GM12875 (cell line): ENCODE data around the gene ITGA11.

ENCODE experiments used
- H3K4me3 ChIP-seq: one replicate; pipeline ENCODE4 v1.5.1; 2011; ENCODE audit warnings: low read depth, low read length, control low read depth
- TF ChIP-seq, protein P1 (sequence below): IDR thresholded peaks from 2 replicates; pipeline ENCODE4 v1.5.1; 2011; ENCODE audit warnings: low read depth, mild to moderate bottlenecking, control low read depth, inconsistent platforms, low read length, moderate library complexity, borderline replicate concordance; ENCODE audit not compliant: insufficient read depth

The ITGA11 gene

DNA sequence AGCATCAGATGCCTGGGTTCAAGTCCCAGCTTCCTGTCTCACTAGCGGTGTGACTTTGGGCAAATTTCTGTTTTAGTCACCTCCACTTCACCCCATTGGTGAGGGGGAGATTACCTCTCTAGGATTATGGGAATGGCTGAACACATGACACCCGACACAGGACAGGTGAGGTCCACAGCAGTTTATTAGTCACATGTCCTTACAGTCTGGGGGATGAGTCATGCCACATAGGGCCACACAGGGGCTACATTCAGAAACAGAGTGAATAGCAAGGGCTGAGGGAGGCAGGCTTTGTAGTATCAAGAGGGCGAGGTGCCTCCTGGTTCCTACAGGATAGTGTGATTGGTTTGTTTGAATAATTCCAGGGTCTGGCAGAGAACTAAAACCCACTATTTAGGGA, 15.2 kb upstream of the ITGA11 start:
- H3K4me3 ChIP-seq = no peak overlapping the region
- TF ChIP-seq, protein P1, sequence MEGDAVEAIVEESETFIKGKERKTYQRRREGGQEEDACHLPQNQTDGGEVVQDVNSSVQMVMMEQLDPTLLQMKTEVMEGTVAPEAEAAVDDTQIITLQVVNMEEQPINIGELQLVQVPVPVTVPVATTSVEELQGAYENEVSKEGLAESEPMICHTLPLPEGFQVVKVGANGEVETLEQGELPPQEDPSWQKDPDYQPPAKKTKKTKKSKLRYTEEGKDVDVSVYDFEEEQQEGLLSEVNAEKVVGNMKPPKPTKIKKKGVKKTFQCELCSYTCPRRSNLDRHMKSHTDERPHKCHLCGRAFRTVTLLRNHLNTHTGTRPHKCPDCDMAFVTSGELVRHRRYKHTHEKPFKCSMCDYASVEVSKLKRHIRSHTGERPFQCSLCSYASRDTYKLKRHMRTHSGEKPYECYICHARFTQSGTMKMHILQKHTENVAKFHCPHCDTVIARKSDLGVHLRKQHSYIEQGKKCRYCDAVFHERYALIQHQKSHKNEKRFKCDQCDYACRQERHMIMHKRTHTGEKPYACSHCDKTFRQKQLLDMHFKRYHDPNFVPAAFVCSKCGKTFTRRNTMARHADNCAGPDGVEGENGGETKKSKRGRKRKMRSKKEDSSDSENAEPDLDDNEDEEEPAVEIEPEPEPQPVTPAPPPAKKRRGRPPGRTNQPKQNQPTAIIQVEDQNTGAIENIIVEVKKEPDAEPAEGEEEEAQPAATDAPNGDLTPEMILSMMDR = no peak

DNA sequence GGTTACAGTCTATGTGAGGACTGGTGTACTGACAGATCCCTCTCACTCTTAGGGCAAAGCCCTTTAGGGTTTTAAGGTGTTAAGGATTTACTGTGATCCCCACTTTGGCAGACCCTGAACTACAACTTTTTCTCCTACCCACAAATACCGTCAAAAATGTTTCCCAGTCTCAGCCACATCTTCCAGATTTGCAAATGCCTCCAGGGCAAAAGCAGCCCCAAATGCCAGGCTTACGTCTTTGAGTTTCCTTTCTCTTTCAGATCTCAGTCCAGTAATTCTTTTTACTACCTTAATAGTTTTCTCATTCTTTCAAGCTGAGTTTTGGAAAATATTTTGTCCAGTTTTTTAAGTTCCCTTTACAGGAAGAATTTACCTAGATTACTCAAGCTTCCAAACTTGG, 13.4 kb upstream of the ITGA11 start:
- TF ChIP-seq, protein P1 = no peak
- no peak overlapping the region for H3K4me3 ChIP-seq

DNA sequence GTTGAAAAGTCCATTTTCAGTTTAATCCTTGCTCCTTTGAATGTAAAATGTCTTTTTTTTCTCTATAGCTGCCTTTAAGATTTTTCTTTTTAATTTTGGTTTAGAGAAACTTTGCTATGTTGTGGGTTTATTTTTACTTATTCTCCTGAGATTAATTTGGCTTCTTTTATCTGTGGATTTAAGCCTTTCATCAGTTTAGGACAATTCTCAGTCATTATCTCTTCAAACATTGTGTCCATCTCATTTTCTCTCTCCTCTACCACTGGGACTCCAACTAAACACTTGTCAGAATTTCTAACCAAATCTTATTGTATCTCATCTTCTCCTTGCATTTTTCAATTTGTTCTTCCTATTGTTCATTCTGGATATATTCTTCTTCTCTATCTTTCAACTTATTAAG, 12.4 kb upstream of the ITGA11 start:
- TF ChIP-seq, protein P1 = no peak
- H3K4me3 ChIP-seq = no peak overlapping the region

DNA sequence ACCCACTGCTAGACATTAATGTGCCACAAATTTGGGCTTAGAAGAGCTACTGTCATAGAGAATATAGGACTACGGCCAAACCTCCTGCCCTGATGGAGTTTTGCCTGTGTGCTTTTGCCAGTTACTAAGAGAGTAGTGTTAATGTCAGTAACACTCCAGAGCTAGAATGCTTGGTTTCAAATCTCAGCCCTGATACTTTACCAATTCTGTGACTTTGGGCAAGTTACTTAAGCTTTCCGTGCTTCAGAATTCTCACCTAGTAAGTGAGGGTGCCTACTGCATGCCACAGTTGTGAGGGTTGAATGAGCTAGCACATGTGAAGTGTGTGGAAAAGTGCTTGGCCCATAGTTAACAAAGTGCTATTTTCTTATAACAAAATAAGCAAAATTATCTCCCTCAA, 10.9 kb upstream of the ITGA11 start:
- TF ChIP-seq, protein P1 = no peak
- no peak overlapping the region for H3K4me3 ChIP-seq

DNA sequence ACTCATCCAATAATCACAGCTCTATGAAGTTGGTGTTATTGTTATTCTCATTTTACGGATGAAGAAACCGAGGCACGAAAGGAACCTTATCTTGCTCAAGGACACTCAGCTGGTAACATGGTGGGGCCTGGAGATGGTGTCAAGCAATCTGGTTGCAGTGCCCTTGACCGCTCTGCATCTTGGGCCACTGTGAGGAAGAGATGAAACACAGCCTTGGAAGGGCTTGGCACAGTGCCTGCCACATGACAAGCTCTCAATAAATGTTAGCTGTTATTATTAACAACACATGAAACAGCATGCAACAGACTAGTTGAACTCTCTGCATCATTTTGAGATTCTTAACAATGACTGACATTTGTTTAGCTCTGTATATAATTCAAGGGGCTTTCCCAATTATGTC, 10.1 kb upstream of the ITGA11 start:
- no peak overlapping the region for H3K4me3 ChIP-seq
- TF ChIP-seq, protein P1 = no peak

DNA sequence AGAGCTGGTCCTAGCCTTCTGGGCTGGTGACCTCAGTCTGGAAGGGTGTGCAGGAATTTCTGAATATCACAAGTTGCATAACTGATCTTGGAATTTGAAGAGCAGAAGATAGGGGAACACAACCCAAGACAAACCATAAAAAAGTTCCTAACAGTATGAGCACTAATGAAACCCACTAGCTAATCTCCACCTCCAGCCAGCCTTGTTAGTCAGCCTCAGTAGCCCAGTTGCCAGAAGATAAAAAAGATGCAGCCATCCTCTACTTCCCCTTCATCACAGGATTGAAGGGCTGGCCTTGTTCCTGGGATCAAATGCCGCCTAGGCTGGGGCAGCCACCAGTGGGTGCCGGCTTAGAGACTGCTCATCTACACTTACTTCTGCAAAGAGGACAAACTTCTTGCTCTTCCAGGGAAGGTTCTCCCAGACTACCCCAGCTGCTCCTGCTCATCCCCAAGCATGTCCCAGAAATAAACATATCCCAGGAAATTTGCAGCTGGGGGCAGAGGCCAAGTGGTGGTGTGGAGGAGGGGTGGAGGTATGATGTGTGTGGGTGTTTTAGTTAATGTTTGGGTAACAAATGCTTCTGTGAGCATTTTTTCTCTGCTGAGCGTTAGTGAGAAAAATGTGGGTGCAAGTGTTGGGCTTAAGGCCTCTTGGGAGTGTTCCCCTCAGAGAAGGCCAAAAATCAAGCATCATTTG, 9.2 kb upstream of the ITGA11 start:
- TF ChIP-seq, protein P1 = no peak
- no peak overlapping the region for H3K4me3 ChIP-seq

DNA sequence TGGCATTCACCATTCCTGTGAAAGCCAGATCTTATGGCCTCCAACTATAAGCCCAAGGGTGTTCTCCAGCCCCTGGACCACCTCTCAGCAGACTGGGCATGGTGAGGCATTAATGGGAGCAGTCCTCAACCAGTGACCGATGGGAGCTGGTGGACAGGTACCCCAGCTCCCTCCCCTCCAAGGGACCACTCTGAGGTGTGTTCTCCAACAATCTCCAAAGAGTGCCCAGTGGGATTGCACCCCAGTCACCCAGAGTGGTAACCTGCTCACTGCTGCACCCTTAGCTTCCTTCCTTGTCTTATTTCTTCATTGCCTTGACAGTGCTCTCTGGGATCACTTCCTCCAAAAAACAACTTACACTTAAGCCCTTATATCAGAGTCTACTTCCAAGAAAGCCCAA, 8.2 kb upstream of the ITGA11 start:
- TF ChIP-seq, protein P1 = no peak
- H3K4me3 ChIP-seq = no peak overlapping the region
